HEK293T (cell line): ENCODE measurements around the gene BPI.
"Not testable (repeated sequence)": the region's sequence is repeated elsewhere in the genome, so short reads cannot be mapped to it uniquely, and the experiment has no call there.

Experiments used
- BHLHE40 ChIP-seq: fragments of 450-650 bp; IDR thresholded peaks from 2 replicates; pipeline ENCODE4 v1.6.1; 2016; ENCODE audit warnings: mild to moderate bottlenecking, moderate library complexity, borderline replicate concordance
- CTBP1 ChIP-seq: fragments of 450-650 bp; IDR thresholded peaks from 2 replicates; pipeline ENCODE4 v1.6.1; 2016; ENCODE audit warnings: borderline replicate concordance
- SUZ12 ChIP-seq: fragments of 450-650 bp; IDR thresholded peaks from 2 replicates; pipeline ENCODE4 v1.6.1; 2016; ENCODE audit warnings: mild to moderate bottlenecking

- not testable (repeated sequence) for TF ChIP-seq BHLHE40, CTBP1, SUZ12
Measured at GRCh38 chr20:38339521-38339896, 35.6 kb downstream of the BPI start.
